ENCODE measurements around the gene RTRAF. TPM values are rescaled to one million over a fixed set of nuclear protein-coding genes. Genes with fewer than 3 reads are reported as not detected.

The RTRAF gene
- total RNA-seq, 1 experiment from 2014 or later = 350 TPM

- Histone ChIP-seq H4K8ac (replicated peaks; ENCODE audit: insufficient read length, low read depth, low read length) (no peak overlapping the region), H3K4me2 (ENCODE audit: insufficient read depth, insufficient read length, low read length) (no peak overlapping the region), H2BK15ac (ENCODE audit: low read depth, low read length) (no peak overlapping the region), H3K23ac (ENCODE audit: insufficient read length, low read depth, low read length) (no peak overlapping the region), H2BK12ac (ENCODE audit: insufficient read length, low read depth, low read length) (no peak overlapping the region), H4K20me1 (ENCODE audit: control insufficient read depth, insufficient read depth, insufficient read length) (no peaks in the 10 kb centered on the region), H3K23me2 (ENCODE audit: insufficient read length, low read depth, low read length, poor library complexity, severe bottlenecking) (no peaks in the 10 kb centered on the region), H3K14ac (ENCODE audit: insufficient read depth, low read length) (no peak overlapping the region), H3K79me1 (ENCODE audit: insufficient read depth, low read depth, low read length, poor library complexity, severe bottlenecking) (no peaks in the 10 kb centered on the region), H3K9ac (ENCODE audit: extremely low read depth, insufficient read length, low read length) (no peak overlapping the region), H3K4me1 (ENCODE audit: insufficient read depth, low read length) (peaks cover 2% of the 10 kb centered on the region; the same call in 1 of the 2 replicates), H3K79me2 (ENCODE audit: insufficient read depth, low read length) (no peaks in the 10 kb centered on the region), H3K27me3 (ENCODE audit: insufficient read depth, low read length) (no peaks in the 10 kb centered on the region), H3K9me3 (ENCODE audit: control insufficient read depth, low read depth, low read length) (no peaks in the 10 kb centered on the region), H2BK20ac (ENCODE audit: low read depth, low read length, poor library complexity, severe bottlenecking) (no peak overlapping the region), H2BK120ac (ENCODE audit: low read depth, low read length, poor library complexity, severe bottlenecking) (no peak overlapping the region), H4K91ac (ENCODE audit: insufficient read length, low read depth, low read length) (no peak overlapping the region), H3T11ph (ENCODE audit: low read length) (no peak overlapping the region), H2AK5ac (ENCODE audit: insufficient read length, low read length) (no peak overlapping the region), H3K18ac (ENCODE audit: insufficient read length, low read depth, low read length) (no peak overlapping the region), H2AFZ (ENCODE audit: low read length) (no peak overlapping the region), H4K5ac (ENCODE audit: insufficient read length, low read depth, low read length) (no peak overlapping the region), H3K4ac (ENCODE audit: low read depth, low read length) (no peak overlapping the region), H2BK5ac (ENCODE audit: insufficient read length, low read length) (no peak overlapping the region), H3K27ac (ENCODE audit: insufficient read length, low read depth, low read length) (no peak overlapping the region), H3K56ac (ENCODE audit: insufficient read length, low read depth, low read length) (no peak overlapping the region)
- no peaks in the 10 kb centered on the region for H3K27me3 Mint-ChIP-seq (ENCODE audit: low read depth)
- WGBS (ENCODE audit: extremely low coverage, insufficient read length, low lambda C conversion rate) = no CpG with 5 or more reads among the region's 3 CpGs
- H3K36me3 Mint-ChIP-seq (ENCODE audit: insufficient read depth in 1 of 3, low read depth in 3 of 3) = peaks cover 25 to 61% (median 50%) of the 10 kb centered on the region in 3 experiments; a peak in 6 of 7 replicates
- H3K27ac Mint-ChIP-seq = no peak overlapping the region
- no peak overlapping the region for H3K4me3 Mint-ChIP-seq
- TF ChIP-seq CTCF (conservative IDR thresholded peaks at IDR 0.05) = no peak
- peaks cover 37 to 38% of the 10 kb centered on the region in 2 experiments for H3K4me1 Mint-ChIP-seq
- DNase-seq = no peak
- no peaks in the 10 kb centered on the region for H3K9me3 Mint-ChIP-seq
Measured at GRCh38 chr14:52010173-52010693, 20.9 kb downstream of the RTRAF start.
